ENCODE data around the gene IL9R.
"Not testable (repeated sequence)": the region's sequence is repeated elsewhere in the genome, so short reads cannot be mapped to it uniquely, and the experiment has no call there.

Gene IL9R

DNA sequence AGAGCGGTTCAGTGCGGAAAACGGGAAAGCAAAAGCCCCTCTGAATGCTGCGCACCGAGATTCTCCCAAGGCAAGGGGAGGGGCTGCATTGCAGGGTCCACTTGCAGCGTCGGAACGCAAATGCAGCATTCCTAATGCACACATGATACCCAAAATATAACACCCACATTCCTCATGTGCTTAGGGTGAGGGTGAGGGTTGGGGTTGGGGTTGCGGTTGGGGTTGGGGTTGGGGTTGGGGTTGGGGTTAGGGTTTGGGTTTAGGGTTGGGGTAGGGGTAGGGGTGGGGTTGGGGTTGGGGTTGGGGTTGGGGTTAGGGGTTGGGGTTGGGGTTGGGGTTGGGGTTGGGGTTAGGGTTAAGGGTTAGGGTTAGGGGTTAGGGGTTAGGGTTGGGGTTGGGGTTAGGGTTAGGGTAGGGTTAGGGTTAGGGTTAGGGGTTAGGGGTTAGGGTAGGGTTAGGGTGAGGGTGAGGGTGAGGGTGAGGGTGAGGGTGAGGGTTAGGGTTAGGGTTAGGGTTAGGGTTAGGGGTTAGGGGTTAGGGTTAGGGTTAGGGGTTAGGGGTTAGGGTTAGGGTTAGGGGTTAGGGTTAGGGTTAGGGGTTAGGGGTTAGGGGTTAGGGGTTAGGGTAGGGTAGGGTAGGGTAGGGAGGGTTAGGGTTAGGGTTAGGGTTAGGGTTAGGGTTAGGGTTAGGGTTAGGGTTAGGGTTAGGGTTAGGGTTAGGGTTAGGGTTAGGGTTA, 32.4 kb downstream of the IL9R start:
- not testable (repeated sequence) for DNase-seq (ENCODE audit: low read depth in 2 of 2)

DNA sequence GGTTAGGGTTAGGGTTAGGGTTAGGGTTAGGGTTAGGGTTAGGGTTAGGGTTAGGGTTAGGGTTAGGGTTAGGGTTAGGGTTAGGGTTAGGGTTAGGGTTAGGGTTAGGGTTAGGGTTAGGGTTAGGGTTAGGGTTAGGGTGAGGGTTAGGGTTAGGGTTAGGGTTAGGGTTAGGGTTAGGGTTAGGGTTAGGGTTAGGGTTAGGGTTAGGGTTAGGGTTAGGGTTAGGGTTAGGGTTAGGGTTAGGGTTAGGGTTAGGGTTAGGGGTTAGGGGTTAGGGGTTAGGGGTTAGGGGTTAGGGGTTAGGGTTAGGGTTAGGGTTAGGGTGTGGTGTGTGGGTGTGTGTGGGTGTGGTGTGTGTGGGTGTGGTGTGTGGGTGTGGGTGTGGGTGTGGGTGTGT, 33.0 kb downstream of the IL9R start:
- not testable (repeated sequence) for DNase-seq (ENCODE audit: low read depth in 2 of 2)
